K562 (cell line): ENCODE data around the gene COG7. TPM values are rescaled to one million over a fixed set of nuclear protein-coding genes. Genes with fewer than 3 reads are reported as not detected.
A peak's percentile ranks its signal among the peaks of the same experiment; 100 is the strongest.

Experiments
- ATAC-seq: fragments of 200-7000 bp; cut with Tn5 transposase; 3 replicates; pipeline ENCODE4 v1.9.1; 2020; ENCODE audit warnings: moderate library complexity
- BruUV-seq: library from RNA; stranded (reverse); fragments of 400-500 nt; replicated peaks from 2 replicates; lab custom pipeline; 2021; lab: Mats Ljungman, UMichigan
- CTCF ChIA-PET: fragments of 300-600 bp; formaldehyde crosslinking; extraction: SDS; loops from one replicate; lab custom pipeline; 2021; ENCODE audit warnings: low intra/inter-chr PET ratio; lab: Yijun Ruan, JAX
- POLR2A ChIA-PET: fragments of 300-600, 350-650 bp; sonication (Branson Sonifier 250); formaldehyde crosslinking; extraction: SDS; loops from one replicate; lab custom pipeline; 2021; ENCODE audit warnings: antibody characterized with exemption, inconsistent platforms; lab: Yijun Ruan, JAX
- DNase-seq, 4 experiments: peaks; one replicate each; pipeline versions ENCODE4 v3.0.0 to v3.0.0-alpha.2; 2011 to 2018; ENCODE audit warnings: low spot score in 3 of 4, mixed read lengths in 3 of 4; ENCODE audit errors: extremely low read depth in 1 of 4
- FAIRE-seq: peaks from 2 replicates; lab custom pipeline; 2011; peaks lifted over from hg19 to GRCh38; lab: Jason Lieb, UNC
- H2AFZ ChIP-seq: 2 replicates; pipeline ENCODE4 v1.6.0; 2011; ENCODE audit warnings: low read depth, low read length, control low read depth, inconsistent platforms
- H3K27ac ChIP-seq: fragments of 200-600 bp; 3 replicates; pipeline ENCODE4 v1.8.0; 2011; ENCODE audit warnings: low read depth, mild to moderate bottlenecking, control low read depth, inconsistent platforms, low read length, moderate library complexity, mixed read lengths; ENCODE audit errors: extremely low read depth
- H3K27me3 ChIP-seq, 2 experiments: fragments of 300-600 bp in 1 of 2; 2 replicates in 1 of 2; 3 replicates in 1 of 2; pipeline versions ENCODE4 v1.6.0 to v1.8.0; 2011; ENCODE audit warnings: inconsistent platforms in 2 of 2, low read length in 2 of 2, mild to moderate bottlenecking in 1 of 2, mixed read lengths in 1 of 2, moderate library complexity in 1 of 2; ENCODE audit not compliant: control insufficient read depth in 2 of 2, insufficient read depth in 2 of 2
- H3K36me3 ChIP-seq: fragments of 300-600 bp; 3 replicates; pipeline ENCODE4 v1.8.0; 2011; ENCODE audit warnings: mild to moderate bottlenecking, low read length, inconsistent platforms; ENCODE audit not compliant: control insufficient read depth, insufficient read depth
- H3K4me1 ChIP-seq, 2 experiments: fragments of 200-600 bp in 1 of 2; replicated peaks in 1 of 2; 2 replicates in 1 of 2; 3 replicates in 1 of 2; pipeline versions ENCODE4 v1.5.1 to v1.8.0; 2011; ENCODE audit warnings: inconsistent platforms in 2 of 2, low read length in 2 of 2, mild to moderate bottlenecking in 1 of 2, mixed read lengths in 1 of 2, moderate library complexity in 1 of 2; ENCODE audit not compliant: control insufficient read depth in 2 of 2, insufficient read depth in 2 of 2
- H3K4me2 ChIP-seq: 2 replicates; pipeline ENCODE4 v1.6.1; 2011; ENCODE audit warnings: low read length, control low read depth, inconsistent platforms, mixed read lengths; ENCODE audit not compliant: insufficient read depth
- H3K4me3 ChIP-seq: fragments of 200-600 bp; sonication (generic), shearing (Covaris generic); 2 replicates; pipeline ENCODE4 v1.5.1; 2016; ENCODE audit warnings: control low read depth, inconsistent platforms
- H3K79me2 ChIP-seq: fragments of 200-600 bp; 3 replicates; pipeline ENCODE4 v1.8.0; 2011; ENCODE audit warnings: low read length, inconsistent platforms; ENCODE audit not compliant: control insufficient read depth, insufficient read depth
- H3K9ac ChIP-seq, 2 experiments: 2 replicates each; pipeline versions ENCODE4 v1.6.0 to v1.6.1; 2011; ENCODE audit warnings: low read depth in 2 of 2, low read length in 2 of 2, control low read depth in 1 of 2, inconsistent platforms in 1 of 2, mild to moderate bottlenecking in 1 of 2, mixed read lengths in 1 of 2; ENCODE audit not compliant: insufficient read depth in 1 of 2
- H3K9me1 ChIP-seq: one replicate; pipeline ENCODE4 v1.6.0; 2011; ENCODE audit warnings: inconsistent platforms, mild to moderate bottlenecking, low read length, moderate library complexity; ENCODE audit not compliant: control insufficient read depth, insufficient read depth
- H3K9me3 ChIP-seq: replicated peaks from 2 replicates; pipeline ENCODE4 v1.5.1; 2011; ENCODE audit warnings: low read depth, low read length, inconsistent platforms; ENCODE audit not compliant: control insufficient read depth, insufficient read depth
- H4K20me1 ChIP-seq: replicated peaks from 2 replicates; pipeline ENCODE4 v1.6.1; 2011; ENCODE audit warnings: low read length, inconsistent platforms, mixed read lengths; ENCODE audit not compliant: control insufficient read depth, insufficient read depth
- ELF2 ChIP-seq: fragments of 250-450 bp; sonication (Bioruptor Pico); IDR thresholded peaks from 2 replicates; pipeline ENCODE4 v1.5.0; 2021; ENCODE audit warnings: mild to moderate bottlenecking
- ESRRA ChIP-seq: fragments of 450-650 bp; IDR thresholded peaks from 2 replicates; pipeline ENCODE4 v1.6.1; 2014; ENCODE audit warnings: low read depth, mild to moderate bottlenecking, moderate library complexity, borderline replicate concordance
- FOSL1 ChIP-seq: fragments of 200-800 bp; sonication (Bioruptor generic); conservative IDR thresholded peaks from 2 replicates; pipeline ENCODE4 v1.6.1; 2016; ENCODE audit warnings: missing genetic modification characterization, missing compliant biosample characterization
- FOXJ2 ChIP-seq: fragments of 200-800 bp; sonication (Bioruptor generic); IDR thresholded peaks from 2 replicates; pipeline ENCODE4 v1.6.1; 2016; ENCODE audit warnings: missing genetic modification characterization, missing compliant biosample characterization
- MEIS2 ChIP-seq: fragments of 450-650 bp; IDR thresholded peaks from 2 replicates; pipeline ENCODE4 v1.6.1; 2014; ENCODE audit warnings: mild to moderate bottlenecking; ENCODE audit not compliant: partially characterized antibody
- PBX2 ChIP-seq, 2 experiments: IDR thresholded peaks in 1 of 2; conservative IDR thresholded peaks in 1 of 2; 2 replicates each; pipeline ENCODE4 v1.6.1; 2016; ENCODE audit warnings: low read depth in 2 of 2, mild to moderate bottlenecking in 1 of 2, missing compliant biosample characterization in 1 of 2, missing genetic modification characterization in 1 of 2, moderate library complexity in 1 of 2
- PTTG1 ChIP-seq: fragments of 450-650 bp; IDR thresholded peaks from 2 replicates; pipeline ENCODE4 v1.6.1; 2016; ENCODE audit warnings: low read depth, mild to moderate bottlenecking, missing genetic modification characterization, missing compliant biosample characterization
- RCOR1 ChIP-seq, 2 experiments: IDR thresholded peaks; 2 replicates each; pipeline ENCODE4 v1.6.1; 2012; ENCODE audit warnings: low read depth in 2 of 2, low read length in 2 of 2, borderline replicate concordance in 1 of 2, improper control_type of control experiment in 1 of 2
- SOX6 ChIP-seq: fragments of 450-650 bp; IDR thresholded peaks from 2 replicates; pipeline ENCODE4 v1.6.1; 2014; ENCODE audit warnings: mild to moderate bottlenecking
- TEAD2 ChIP-seq: fragments of 450-650 bp; IDR thresholded peaks from 2 replicates; pipeline ENCODE4 v1.6.1; 2016; ENCODE audit warnings: missing genetic modification characterization, control low read depth, missing compliant biosample characterization
- ZBTB7A ChIP-seq: IDR thresholded peaks from 2 replicates; pipeline ENCODE4 v1.6.1; 2011; ENCODE audit warnings: low read depth, mild to moderate bottlenecking, low read length, moderate library complexity, borderline replicate concordance; ENCODE audit not compliant: control insufficient read depth
- ZNF23 ChIP-seq: fragments of 250-450 bp; sonication (Bioruptor Pico); IDR thresholded peaks from 2 replicates; pipeline ENCODE4 v1.4.0; 2020; ENCODE audit warnings: mild to moderate bottlenecking
- ZNF354B ChIP-seq: fragments of 250-450 bp; sonication (Bioruptor Pico); IDR thresholded peaks from 2 replicates; pipeline ENCODE4 v1.4.0; 2020
- ZNF395 ChIP-seq: fragments of 200-800 bp; sonication (Bioruptor generic); IDR thresholded peaks from 2 replicates; pipeline ENCODE4 v1.6.1; 2017; ENCODE audit warnings: missing genetic modification characterization, missing compliant biosample characterization
- ZNF41 ChIP-seq: fragments of 250-450 bp; sonication (Bioruptor Pico); conservative IDR thresholded peaks from 2 replicates; pipeline ENCODE4 v1.4.0; 2020; ENCODE audit warnings: mild to moderate bottlenecking
- WGBS: fragments of 100-300 bp; shearing (Covaris generic); methylation state at CpG from one replicate; pipeline ENCODE4 v1.1.6; 2016; ENCODE audit warnings: low coverage, mixed read lengths; ENCODE audit not compliant: insufficient coverage; ENCODE audit errors: missing lambda C conversion rate; 5-methylcytosine and 5-hydroxymethylcytosine counted together
- in situ Hi-C: fragments of 300-500 bp; cut with MboI; formaldehyde crosslinking; loops from 4 replicates; pipeline ENCODE4 v1.15.0; 2018; ENCODE audit warnings: inconsistent platforms, mixed read lengths
- intact Hi-C: fragments of 100-400 bp; cut with micrococcal nuclease; formaldehyde crosslinking; loops from 2 replicates; pipeline ENCODE4 v1.14.2; 2022
- polyA plus RNA-seq, 8 experiments: library from polyadenylated mRNA; depleted of rRNA in 4 of 8; stranded (reverse) in 5 of 8; unstranded in 3 of 8; fragments of >200 nt; fragmentation: Nextera tagmentation in 2 of 8; fragmentation: Illumina TruSeq in 1 of 8; extraction: Ambion mirVana in 2 of 8; extraction: Trizol in 1 of 8; gene quantifications; 2 replicates each; pipeline versions ENCODE4 v1.2.1 to v1.2.3, GENCODE V29; 2011 to 2014; ENCODE audit warnings: inconsistent platforms in 1 of 8, missing spikeins in 1 of 8
- total RNA-seq, 7 experiments: library from RNA; depleted of rRNA in 6 of 7; stranded (reverse); fragments of >200 nt in 6 of 7; fragmentation: Illumina TruSeq in 2 of 7; extraction: Trizol in 2 of 7; gene quantifications; 2 replicates each; pipeline versions ENCODE4 v1.2.1 to v1.2.3, GENCODE V29; 2011 to 2021; ENCODE audit warnings: low replicate concordance in 1 of 7
- TF ChIP-seq, protein P1 (sequence below): fragments of 200-800 bp; sonication (Bioruptor generic); IDR thresholded peaks from 2 replicates; pipeline ENCODE4 v1.6.1; 2017; ENCODE audit warnings: missing genetic modification characterization, missing compliant biosample characterization

The COG7 gene
- total and polyA plus RNA-seq, 9 of the 15 experiments (the other 6 are each of a cell fraction or from before 2014, with no cell fraction given), result 3.8 to 17.6 (median 13.4) TPM

GRCh38 chr16:23498863-23499262 lies 45.9 kb upstream of the COG7 start (continued):
- TF ChIP-seq TEAD2 (tag) (no peak), ZNF23 (CRISPR knock-in tag) (no peak), ZNF354B (CRISPR knock-in tag) (no peak)

- H3K27ac ChIP-seq, result no peak overlapping the region
- H3K9ac ChIP-seq, result peak overlapping the region in 1 of 2 experiments; percentile 68; a peak in 1 of 4 replicates
- intact Hi-C loops, result no loop called here
- FAIRE-seq (no peak), ATAC-seq (no peak), DNase-seq (peak in 1 of 4 experiments; percentile 28)
- in situ Hi-C loops, result no loop called here
- CTCF ChIA-PET, result no interaction called here
- no peak overlapping the region for H3K4me2 ChIP-seq
- H3K27me3 ChIP-seq, result no peaks in the 10 kb centered on the region
- H3K9me1 ChIP-seq, result no peaks in the 10 kb centered on the region
- peaks cover 65% of the 10 kb centered on the region for H3K79me2 ChIP-seq
- H2AFZ ChIP-seq, result no peak overlapping the region
- peaks cover 10 to 36% of the 10 kb centered on the region in 2 experiments; a peak in 4 of 5 replicates for H3K4me1 ChIP-seq
- no peak overlapping the region for H3K4me3 ChIP-seq
- peaks cover 67% of the 10 kb centered on the region for H3K36me3 ChIP-seq
- 25% methylated on average over 6 of the region's 6 CpGs for WGBS
- H3K9me3 ChIP-seq, result no peaks in the 10 kb centered on the region
- POLR2A ChIA-PET, result interaction anchor here (0.6 to 2.3 kb wide), 9 partner anchors 8 to 1002 kb away, joined by 3 to 6 read pairs (median 4); no protein-coding TSS in a partner anchor
- H4K20me1 ChIP-seq, result peaks cover 34% of the 10 kb centered on the region
- no TSS peak for BruUV-seq
- no peak for TF ChIP-seq PTTG1
- no peak for TF ChIP-seq ZNF41 (CRISPR knock-in tag)
- TF ChIP-seq RCOR1 (IDR thresholded peaks at IDR 0.05; ENCODE audit: borderline replicate concordance in 1 of 2, low read depth in 2 of 2, low read length in 2 of 2), result peak in 1 of 2 experiments; percentile 18; a peak in 1 of 4 replicates
- TF ChIP-seq ZBTB7A, result no peak
- TF ChIP-seq, protein P1, sequence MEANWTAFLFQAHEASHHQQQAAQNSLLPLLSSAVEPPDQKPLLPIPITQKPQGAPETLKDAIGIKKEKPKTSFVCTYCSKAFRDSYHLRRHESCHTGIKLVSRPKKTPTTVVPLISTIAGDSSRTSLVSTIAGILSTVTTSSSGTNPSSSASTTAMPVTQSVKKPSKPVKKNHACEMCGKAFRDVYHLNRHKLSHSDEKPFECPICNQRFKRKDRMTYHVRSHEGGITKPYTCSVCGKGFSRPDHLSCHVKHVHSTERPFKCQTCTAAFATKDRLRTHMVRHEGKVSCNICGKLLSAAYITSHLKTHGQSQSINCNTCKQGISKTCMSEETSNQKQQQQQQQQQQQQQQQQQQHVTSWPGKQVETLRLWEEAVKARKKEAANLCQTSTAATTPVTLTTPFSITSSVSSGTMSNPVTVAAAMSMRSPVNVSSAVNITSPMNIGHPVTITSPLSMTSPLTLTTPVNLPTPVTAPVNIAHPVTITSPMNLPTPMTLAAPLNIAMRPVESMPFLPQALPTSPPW (CRISPR knock-in tag), result peak; percentile 16; the same call in 1 of the 2 replicates
- peak; percentile 45; the same call in 1 of the 2 replicates for TF ChIP-seq FOSL1 (tag)
- no peak for TF ChIP-seq ELF2 (CRISPR knock-in tag)
- peak; percentile 75 for TF ChIP-seq ESRRA
- TF ChIP-seq MEIS2, result peak; percentile 31
- peak; percentile 27; the same call in 1 of the 2 replicates for TF ChIP-seq SOX6
- no peak for TF ChIP-seq PBX2 (CRISPR knock-in tag; IDR thresholded peaks at IDR 0.05; ENCODE audit: low read depth)
- 0 out of 2 replicates have a peak, but pooled peaks have one; percentile 42 for TF ChIP-seq PBX2 (tag; conservative IDR thresholded peaks at IDR 0.05; ENCODE audit: low read depth)
- TF ChIP-seq FOXJ2 (tag), result peak; percentile 70
- TF ChIP-seq ZNF395, result peak; percentile 31; the same call in 1 of the 2 replicates
These were observed 44.5 kb upstream of the COG7 start for GRCh38 chr16:23497543-23497868.
